NAMALWA (cell line): ENCODE measurements around the gene TESK1.

ENCODE experiments used
- DNase-seq: peaks from one replicate; pipeline ENCODE4 v3.0.0-alpha.2; 2015; ENCODE audit warnings: low spot score

TESK1 gene, protein sequence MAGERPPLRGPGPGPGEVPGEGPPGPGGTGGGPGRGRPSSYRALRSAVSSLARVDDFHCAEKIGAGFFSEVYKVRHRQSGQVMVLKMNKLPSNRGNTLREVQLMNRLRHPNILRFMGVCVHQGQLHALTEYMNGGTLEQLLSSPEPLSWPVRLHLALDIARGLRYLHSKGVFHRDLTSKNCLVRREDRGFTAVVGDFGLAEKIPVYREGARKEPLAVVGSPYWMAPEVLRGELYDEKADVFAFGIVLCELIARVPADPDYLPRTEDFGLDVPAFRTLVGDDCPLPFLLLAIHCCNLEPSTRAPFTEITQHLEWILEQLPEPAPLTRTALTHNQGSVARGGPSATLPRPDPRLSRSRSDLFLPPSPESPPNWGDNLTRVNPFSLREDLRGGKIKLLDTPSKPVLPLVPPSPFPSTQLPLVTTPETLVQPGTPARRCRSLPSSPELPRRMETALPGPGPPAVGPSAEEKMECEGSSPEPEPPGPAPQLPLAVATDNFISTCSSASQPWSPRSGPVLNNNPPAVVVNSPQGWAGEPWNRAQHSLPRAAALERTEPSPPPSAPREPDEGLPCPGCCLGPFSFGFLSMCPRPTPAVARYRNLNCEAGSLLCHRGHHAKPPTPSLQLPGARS

DNA sequence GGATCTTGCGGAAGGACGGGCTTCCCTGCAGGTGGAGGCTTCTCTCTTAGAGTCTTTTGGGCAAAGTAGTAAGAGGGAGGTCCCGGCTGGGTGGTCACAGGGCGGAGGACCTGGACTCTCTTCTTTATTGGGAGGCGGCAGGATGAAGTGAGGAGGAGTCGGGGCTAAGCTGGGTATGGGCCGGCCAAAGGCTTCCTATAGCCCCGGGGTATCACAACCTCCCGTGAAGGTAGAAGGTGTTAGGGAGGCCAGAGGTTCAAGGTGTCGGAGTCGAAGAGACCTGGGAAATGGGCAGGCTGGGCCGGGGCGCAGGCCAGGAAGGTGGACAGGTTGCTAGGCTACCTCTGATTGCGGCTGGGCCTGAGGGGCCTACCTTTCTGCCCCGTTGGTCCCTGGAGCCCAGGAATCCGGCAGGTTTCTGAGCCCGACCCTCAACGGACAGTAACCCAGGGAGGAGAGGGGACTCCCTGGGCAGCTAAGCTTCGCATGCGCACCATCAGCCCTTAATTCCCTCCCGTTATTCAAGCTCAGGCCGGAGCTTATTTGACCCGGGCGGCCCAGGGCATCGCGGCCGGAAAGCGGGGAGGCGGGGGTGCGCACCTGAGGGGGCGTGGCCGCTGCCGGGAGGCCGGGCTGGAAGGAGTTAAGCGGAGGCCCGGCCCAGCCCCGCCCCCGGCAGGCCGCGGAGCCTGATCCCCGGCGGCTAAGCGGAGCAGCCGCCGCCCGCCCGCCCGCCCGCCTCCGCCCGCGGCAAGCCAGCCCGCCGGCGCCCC is at the start of gene TESK1:
TSS of gene TESK1 (plus strand) at position 685 of the 773 bp plus-strand sequence. CDS start 358 bp downstream, outside the sequence.
- peak; percentile 82 for DNase-seq

DNA sequence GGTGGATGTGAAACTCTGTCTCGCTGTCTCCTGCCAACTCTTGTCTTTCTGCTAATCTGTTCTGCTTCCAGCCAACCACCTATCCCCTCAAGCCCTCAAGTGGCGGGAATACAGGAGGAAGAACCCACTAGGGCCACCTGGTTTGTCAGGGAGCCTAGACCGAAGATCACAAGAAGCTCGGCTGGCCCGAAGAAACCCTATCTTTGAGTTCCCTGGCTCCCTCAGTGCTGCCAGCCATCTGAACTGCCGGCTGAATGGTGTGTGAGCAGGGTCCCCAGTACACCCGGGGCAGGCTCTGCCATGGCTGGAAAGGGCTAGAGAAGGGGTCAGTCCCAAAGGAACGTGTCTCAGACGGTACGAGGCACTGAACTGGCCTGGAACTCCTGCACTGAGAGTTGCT is 49.2 kb upstream of the TESK1 start:
- DNase-seq = no peak

DNA sequence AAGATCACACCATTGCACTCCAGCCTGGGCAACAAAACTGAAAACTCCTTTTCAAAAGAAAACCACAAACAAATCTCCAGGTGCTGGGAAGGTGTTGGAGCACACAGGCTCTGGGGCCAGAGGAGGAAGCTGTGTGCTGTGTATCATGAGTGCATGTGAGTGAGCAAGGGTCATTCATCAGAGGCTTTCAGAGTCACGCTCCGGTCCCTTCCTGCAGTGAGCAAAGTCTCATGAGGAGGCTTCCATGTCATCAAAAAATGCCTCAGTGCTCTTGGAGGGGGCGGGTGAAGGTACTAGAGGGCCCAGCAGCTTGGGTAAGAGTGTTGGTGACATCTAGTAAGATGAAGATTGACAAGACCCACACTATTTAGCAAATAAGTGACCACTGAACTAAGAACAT is 48.3 kb upstream of the TESK1 start:
- no peak for DNase-seq

DNA sequence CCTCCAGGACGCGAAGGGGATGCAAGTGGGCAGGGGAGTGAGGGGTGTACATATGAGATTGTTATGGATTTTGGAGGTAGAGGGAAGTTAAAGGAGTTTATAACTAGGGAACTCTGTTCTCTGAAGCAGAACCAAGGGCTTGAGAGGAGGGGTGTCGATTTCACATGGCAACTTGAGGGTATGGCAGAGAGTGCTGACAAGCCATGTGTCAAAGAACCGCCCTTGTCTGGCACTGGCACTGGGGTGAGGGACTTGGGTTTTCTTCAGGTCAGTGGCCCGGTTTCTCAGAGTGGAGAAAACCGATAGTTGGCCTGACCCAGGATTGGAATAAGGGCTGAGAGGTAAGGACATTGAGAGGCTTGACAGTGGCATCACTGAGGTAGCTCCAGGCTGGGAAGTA is 47.7 kb upstream of the TESK1 start:
- DNase-seq = no peak

DNA sequence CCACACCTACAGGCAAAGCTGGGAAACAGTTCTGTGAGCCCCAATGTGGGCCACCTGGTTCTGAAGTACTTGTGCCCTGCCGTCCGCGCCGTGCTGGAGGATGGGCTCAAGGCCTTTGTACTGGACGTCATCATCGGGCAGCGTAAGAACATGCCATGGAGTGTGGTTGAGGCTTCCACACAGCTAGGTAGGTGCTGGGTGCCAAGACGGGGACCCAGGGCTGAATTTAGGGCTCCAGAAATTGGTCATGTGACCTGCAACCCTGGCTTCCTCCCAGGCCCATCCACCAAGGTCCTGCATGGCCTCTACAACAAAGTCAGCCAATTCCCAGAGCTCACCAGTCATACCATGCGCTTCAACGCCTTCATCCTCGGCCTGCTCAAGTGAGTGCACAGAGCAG is 46.9 kb upstream of the TESK1 start:
- DNase-seq = no peak

DNA sequence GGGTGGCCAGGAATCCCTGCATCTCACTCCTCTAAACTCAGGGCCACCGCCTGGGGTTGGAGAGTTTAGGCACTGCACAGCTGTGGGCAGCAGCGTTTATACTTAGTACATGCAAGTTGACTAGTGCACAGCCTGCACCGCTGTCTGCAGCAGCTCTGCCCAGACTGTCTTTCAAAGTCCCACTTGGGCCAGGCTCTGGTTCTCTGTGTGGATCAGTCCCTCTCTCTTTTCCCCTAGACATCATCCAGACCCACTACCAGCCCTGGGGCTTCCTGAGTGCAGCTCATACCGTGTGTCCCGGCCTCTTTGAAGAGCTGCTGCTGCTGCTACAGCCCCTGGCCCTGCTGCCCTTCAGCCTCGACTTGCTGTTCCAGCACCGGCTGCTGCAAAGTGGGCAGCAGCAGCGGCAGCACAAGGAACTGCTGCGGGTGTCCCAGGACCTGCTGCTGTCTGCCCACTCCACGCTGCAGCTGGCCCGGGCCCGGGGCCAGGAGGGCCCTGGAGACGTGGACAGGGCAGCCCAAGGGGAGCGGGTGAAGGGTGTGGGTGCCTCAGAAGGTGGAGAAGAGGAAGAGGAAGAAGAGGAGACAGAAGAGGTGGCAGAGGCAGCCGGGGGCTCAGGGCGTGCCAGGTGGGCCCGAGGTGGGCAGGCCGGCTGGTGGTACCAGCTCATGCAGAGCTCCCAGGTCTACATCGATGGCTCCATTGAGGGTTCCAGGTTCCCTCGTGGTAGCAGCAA is 45.1 kb upstream of the TESK1 start:
- no peak for DNase-seq

DNA sequence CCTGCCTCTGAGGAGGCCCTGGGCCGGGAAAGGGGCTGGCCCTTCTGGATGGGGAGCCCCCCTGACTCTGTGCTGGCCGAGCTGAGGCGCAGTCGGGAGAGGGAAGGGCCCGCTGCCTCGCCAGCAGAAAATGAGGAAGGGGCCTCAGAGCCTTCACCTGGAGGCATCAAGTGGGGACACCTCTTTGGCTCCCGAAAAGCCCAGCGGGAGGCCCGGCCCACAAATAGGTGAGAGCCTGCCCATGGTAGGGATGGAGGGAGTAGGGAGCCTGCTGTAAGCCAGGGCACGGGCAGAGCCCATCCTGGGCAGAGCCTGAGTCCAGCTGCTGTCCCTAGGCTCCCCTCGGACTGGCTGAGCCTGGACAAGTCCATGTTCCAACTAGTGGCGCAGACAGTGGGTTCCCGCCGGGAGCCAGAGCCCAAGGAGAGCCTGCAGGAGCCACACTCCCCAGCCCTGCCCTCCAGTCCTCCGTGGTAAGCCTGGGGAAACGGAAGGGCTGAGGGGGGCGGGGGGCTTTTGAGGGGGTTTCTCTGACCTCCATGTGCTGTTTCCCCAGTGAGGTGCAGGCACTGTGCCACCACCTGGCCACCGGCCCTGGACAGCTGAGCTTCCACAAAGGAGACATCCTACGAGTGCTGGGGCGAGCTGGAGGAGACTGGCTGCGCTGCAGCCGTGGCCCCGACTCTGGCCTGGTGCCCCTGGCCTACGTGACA is 44.3 kb upstream of the TESK1 start:
- no peak for DNase-seq

DNA sequence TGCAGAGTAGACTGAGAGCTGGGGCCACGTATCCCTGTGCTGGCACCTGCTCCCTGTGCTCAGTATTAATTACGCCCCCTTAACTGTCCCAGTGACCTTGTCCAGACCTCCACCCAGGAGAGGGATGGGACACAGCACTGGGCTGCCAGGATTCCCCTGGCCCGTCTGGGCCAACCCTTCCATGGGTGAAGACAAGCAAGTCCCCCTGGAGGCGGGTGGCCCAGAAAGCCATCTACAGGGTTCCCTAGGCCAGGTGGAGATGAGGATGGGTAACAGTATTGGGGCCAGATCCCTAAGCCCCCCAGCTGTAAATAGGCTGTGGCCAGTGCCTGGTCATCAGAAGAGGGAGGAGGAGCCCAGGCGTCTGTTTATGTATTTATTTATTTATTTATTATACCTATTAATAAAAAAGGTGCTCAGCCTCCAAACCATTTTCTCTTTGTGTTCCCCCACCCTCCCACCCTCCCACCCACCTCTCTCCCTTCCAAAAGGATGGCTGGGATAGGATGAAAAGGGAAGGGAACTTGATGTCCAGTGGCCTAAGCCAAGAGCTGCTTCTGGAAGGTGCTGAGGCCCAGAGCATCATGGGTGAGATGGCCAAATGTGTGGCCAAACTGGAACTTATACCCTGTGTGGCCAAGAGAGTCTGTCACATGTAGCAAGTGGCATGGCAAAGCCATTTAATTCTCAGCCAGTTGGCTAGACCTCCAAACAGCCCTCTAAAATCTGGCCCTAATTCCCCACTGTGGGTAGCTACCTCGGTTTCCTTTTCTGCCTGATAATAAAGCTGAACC is 43.4 kb upstream of the TESK1 start:
- DNase-seq = no peak

DNA sequence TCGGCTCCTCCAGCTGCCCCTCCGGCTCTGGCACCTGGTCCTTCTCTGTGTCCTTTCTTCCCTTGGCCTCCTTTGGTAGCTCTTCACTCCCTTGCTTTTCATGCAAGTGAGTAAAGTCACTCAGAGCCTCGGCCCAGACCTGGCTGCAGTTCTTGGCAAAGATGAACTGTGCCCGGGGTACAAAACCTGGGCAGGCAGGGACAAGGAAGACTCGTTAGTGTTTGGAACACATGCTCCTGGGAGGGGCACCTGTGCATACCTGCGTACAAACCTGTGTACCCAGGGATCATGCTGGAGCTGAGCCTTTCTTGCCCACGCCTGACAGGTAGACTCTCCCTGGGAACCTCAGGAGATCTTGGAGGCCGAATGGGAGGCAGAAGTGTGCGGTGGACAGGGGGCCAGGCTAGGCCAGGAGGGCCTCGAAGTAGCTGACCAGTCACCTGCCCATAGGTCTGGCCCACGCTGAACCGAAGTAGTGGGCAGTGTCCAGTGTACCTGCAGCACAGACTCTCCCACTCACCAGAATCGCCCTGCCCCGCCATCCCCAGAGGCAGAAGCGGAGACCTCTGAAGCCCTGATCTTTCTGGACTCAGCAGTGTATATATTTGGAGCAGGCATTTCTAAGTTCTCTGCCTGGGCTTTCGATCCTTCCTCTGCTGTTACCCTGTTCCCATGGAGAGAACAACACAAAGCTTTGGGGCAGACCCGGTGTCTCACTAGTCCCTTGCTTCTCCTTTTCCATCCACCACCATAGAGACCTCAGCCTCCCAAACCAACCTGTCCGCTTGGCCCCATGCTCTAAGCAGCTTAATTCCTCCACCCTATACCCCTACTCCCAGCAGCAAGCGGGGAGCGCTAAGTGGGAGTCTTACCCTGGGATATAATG is 41.9 kb upstream of the TESK1 start:
- no peak for DNase-seq

DNA sequence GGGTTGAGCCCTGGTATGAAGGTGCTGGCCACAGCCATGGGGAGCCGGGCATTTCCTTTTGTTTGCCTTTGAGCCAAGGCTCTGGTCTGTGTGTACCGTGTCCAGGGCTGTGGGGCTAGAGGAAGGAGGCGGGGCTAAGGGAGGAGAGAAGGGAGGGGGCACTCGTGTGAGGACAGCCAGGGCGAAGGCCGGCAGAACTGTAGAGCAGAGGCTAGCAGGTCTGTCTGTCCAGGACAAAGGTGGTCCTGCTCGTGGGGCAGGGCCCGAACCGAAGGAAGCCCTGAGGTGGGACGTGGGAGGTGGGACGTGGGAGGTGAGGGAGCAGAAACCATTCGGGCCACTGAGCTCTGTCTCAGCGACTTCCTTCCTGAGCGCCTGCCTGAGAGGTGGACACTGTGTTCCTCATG is 41.3 kb upstream of the TESK1 start:
- DNase-seq = no peak

DNA sequence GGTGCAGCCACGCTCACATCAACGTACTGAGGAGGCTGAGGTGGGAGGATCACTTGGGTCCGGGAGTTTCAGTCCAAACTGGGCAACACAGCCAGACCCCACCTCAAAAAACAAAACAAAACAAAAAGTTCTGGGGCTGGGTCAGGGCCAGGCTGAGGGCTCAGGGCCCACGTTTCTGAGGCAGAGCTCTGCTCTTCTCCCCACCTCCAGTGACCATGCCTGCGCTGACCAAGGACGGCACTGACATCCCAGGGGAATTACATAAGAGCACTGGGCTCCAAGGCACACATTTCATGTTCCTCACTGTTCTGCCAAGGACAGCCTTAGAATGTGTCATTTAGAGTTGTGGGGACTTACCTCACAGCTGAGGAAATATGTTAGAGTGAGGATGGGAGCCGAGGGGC is 40.4 kb upstream of the TESK1 start:
- no peak for DNase-seq

DNA sequence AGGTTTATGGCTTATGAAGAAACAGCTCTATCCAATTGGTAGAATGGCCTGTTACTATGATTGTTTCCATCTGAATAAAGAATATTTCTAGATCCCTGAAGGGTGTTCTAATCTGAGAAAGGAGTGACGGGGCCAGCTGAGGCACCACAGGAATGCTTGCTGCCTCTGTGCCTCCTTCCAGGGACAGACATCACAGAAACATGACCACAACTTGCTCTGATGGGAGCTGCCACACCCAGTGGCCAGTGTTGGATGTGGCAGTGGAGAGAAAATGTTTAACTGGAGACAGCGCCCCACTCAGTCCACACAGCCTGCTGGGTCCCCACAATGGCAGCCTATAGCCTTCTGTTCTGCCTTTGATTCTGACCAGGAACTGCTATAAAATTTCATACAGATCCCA is 38.6 kb upstream of the TESK1 start:
- DNase-seq = no peak

DNA sequence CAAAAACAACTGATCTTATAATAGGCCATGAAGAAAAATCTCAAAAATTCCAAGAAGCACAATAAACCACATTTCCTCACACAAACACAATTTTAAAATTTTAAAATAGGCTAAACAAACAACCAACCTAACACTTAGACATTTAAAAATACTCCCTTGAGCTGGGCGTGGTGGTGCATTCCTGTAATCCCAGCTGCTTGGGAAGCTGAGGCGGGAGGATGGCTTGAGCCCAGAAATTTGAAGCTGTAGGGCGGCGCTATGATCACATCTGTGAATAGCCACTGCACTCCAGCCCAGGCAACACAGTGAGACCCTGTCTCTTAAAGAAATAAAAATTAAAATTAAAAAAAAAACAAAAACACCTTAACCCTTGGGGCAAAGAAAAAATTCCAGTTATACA is 36.9 kb upstream of the TESK1 start:
- DNase-seq = no peak

DNA sequence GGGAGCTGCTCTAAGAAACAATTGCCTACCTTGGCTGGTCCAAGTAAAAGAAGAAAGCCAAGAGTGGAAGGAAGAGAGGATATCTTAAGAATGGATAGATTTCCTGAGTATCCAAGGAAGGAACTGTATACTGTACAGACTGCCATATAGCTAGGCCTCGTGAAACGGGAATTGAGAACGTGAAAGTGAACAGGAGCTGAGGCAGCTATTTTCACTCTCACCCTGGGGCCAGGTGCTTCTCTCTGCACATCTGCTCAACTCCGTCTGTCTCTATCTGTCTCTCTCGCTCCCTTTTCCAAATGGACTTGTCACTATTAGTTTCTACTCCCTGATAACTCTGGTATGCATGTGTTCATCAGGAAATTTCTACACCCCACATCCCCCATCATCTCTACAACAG is 35.9 kb upstream of the TESK1 start:
- DNase-seq = peak; percentile 41

DNA sequence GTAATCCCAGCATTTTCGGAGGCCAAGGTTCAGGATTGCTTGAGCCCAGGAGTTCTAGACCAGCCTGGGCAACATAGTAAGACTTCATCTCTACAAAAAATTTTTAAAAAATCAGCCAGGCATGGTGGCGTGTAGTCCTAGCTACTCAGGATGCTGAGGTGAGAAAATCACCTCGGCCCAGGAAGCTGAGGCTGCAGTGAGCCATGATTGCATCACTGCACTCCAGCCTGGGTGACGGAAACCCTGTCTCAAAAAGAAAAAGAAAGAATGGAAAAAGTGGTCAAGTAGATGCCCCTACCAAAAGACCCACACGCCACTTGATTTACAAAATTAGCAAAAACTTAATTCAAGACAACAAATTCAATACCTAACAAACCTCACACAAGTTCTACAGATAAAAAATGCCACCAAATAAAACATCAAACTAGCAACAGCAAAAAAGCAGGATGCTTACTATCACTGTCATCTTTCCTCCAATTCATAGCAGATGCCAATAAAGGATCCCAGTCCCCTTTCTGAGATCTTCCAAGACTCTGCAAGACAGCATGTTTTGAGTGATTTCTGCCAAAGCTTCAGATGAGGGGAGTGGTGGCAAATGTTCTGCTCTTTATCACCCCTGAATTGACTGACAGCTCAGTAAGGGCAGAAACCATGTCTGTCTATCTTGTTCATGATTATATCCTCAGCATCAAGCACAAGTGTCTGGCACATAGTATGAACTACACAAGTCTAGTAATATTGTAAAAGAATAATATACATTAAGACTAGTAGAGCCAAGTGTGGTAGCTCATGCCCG is 34.2 kb upstream of the TESK1 start:
- DNase-seq = no peak

DNA sequence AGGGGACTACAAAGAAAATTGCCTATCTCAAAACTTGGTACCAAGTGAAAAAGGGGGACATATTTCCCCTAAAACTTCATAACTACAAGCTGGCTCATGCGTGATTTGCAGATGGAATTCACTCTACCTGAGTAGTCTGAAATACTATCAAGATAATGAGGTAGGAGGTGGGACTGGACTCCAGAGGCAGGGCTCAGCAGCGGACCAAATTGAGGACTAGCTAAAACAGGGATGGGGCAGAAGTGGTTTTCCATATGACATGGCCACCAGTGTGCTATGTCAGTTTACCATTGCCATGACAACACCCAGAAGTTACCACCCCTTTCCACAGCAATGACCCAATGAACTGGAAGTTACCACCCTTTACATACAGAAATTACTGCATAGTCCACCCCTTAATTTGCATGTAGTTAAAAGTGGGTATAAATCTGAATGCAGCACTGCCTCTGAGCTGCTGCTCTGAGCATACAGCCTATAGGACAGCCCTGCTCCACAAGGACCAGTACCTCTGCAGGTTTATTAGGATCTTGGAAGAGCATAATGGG is 30.4 kb upstream of the TESK1 start:
- DNase-seq = peak; percentile 82

DNA sequence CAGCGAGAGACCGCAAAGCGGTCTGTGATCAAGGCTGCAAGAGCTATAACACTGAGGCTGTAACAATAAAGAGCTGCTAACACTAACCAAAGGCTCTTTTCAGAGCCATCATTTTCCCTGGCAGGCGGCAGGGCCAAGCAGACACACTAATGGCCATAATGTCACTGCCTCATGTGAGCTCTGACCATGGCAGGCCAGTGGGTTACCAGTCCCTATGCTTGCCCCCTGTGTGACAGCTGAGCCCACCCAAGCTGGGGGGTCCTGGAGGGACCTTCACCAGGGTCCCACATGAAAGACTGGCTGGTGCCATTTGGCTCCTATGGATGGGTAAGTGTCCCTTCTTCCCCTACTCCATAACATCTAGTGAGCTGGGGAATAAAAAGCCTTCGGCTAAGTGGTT is 29.6 kb upstream of the TESK1 start:
- no peak for DNase-seq

DNA sequence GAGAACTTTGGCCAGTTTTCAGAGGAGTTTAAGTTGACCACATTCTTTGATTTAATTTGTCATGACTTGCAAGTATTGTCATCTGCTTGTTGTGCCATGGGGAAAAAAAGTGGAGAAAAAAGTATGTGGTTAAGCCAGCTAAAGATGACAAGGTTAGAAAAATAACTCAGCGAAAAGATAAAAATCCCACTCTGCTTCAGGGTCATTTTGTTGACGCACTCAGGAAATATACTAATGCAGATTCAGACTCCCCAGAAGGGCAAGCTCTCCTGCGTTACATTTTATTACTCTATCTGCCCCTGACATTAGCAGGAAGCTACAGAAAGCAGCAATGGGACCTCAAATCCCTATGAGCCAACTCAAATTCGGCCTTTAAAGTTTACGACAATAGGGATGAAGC is 27.6 kb upstream of the TESK1 start:
- DNase-seq = no peak

DNA sequence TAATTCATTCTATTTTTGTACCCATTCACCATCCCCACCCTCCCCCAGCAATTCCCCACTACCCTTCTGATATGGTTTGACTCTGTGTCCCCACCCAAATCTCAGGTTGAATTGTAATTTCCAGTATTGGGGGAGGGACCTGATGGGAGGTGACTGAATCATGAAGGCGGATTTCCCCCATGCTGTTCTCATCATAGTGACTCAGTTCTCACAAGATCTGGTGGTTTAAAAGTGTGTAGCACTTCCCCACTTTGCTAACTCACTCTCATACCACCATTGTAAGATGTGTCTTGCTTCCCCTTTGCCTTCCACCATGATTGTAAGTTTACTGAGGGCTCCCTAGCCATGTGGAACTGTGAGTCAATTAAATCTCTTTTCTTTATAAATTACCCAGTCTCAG is 25.9 kb upstream of the TESK1 start:
- no peak for DNase-seq
